CD14-positive monocyte (primary cell): ENCODE measurements around the gene TTC39B. TPM values are rescaled to one million over a fixed set of nuclear protein-coding genes. Genes with fewer than 3 reads are reported as not detected.

Experiments used
- DNase-seq, 3 donors: peaks; one replicate each; pipeline ENCODE4 v3.0.0-alpha.2; 2011 to 2022
- H2AFZ ChIP-seq: 2 replicates; pipeline ENCODE4 v1.6.0; 2012; ENCODE audit warnings: mild to moderate bottlenecking, low read depth, low read length, inconsistent platforms; ENCODE audit not compliant: insufficient read depth, poor library complexity, severe bottlenecking
- H3K27ac ChIP-seq, 2 donors: 1 replicate in 1 of 2; 2 replicates in 1 of 2; pipeline ENCODE4 v1.5.1; 2012 to 2013; ENCODE audit warnings: low read length in 2 of 2, control low read depth in 1 of 2, inconsistent platforms in 1 of 2, low read depth in 1 of 2, mild to moderate bottlenecking in 1 of 2
- H3K27me3 ChIP-seq, 2 donors: one replicate each; pipeline versions ENCODE4 v1.6.0 to v1.6.1; 2011 to 2013; ENCODE audit warnings: low read length in 2 of 2; ENCODE audit not compliant: control insufficient read depth in 2 of 2, insufficient read depth in 2 of 2
- H3K36me3 ChIP-seq, 2 donors: replicated peaks in 1 of 2; 1 replicate in 1 of 2; 2 replicates in 1 of 2; pipeline versions ENCODE4 v1.5.1 to v1.6.1; 2012 to 2013; ENCODE audit warnings: low read length in 2 of 2, control low read depth in 1 of 2, inconsistent platforms in 1 of 2, mild to moderate bottlenecking in 1 of 2; ENCODE audit not compliant: insufficient read depth in 2 of 2, control insufficient read depth in 1 of 2
- H3K4me1 ChIP-seq, 2 donors: 1 replicate in 1 of 2; 2 replicates in 1 of 2; pipeline versions ENCODE4 v1.5.1 to v1.6.1; 2012 to 2013; ENCODE audit warnings: low read length in 2 of 2, control low read depth in 1 of 2, inconsistent platforms in 1 of 2, mild to moderate bottlenecking in 1 of 2, moderate library complexity in 1 of 2; ENCODE audit not compliant: insufficient read depth in 2 of 2, control insufficient read depth in 1 of 2
- H3K4me2 ChIP-seq: replicated peaks from 2 replicates; pipeline ENCODE3; 2012; ENCODE audit warnings: low read length, moderate library complexity, mild to moderate bottlenecking; ENCODE audit not compliant: poor library complexity, severe bottlenecking; ENCODE audit errors: extremely low read depth
- H3K4me3 ChIP-seq, 3 experiments: fragments of 200-600 bp in 1 of 3; sonication (generic) in 1 of 3; replicated peaks in 1 of 3; 1 replicate in 2 of 3; 2 replicates in 1 of 3; pipeline ENCODE4 v1.5.1; 2011 to 2013; ENCODE audit warnings: low read length in 3 of 3, mild to moderate bottlenecking in 3 of 3, control low read depth in 2 of 3, low read depth in 2 of 3, inconsistent platforms in 1 of 3, moderate library complexity in 1 of 3
- H3K79me2 ChIP-seq: 2 replicates; pipeline ENCODE4 v1.6.0; 2012; ENCODE audit warnings: mild to moderate bottlenecking, control low read depth, inconsistent platforms, low read length, moderate library complexity; ENCODE audit not compliant: insufficient read depth
- H3K9ac ChIP-seq: 2 replicates; pipeline ENCODE4 v1.6.0; 2017; ENCODE audit warnings: low read length, mild to moderate bottlenecking; ENCODE audit not compliant: insufficient read depth, poor library complexity, severe bottlenecking
- H3K9me3 ChIP-seq, 2 donors: replicated peaks in 1 of 2; 1 replicate in 1 of 2; 2 replicates in 1 of 2; pipeline versions ENCODE4 v1.5.1 to v1.6.1; 2012 to 2013; ENCODE audit warnings: low read length in 2 of 2, control low read depth in 1 of 2; ENCODE audit not compliant: control insufficient read depth in 1 of 2, insufficient read depth in 1 of 2
- H4K20me1 ChIP-seq: 2 replicates; pipeline ENCODE4 v1.6.0; 2012; ENCODE audit warnings: mild to moderate bottlenecking, low read length, control low read depth, moderate library complexity; ENCODE audit not compliant: insufficient read depth
- H3K27ac Mint-ChIP-seq, 7 donors: one replicate each; pipeline ENCODE4 v1.8.0; 2020; ENCODE audit warnings: mild to moderate bottlenecking in 7 of 7, mixed read lengths in 7 of 7, moderate library complexity in 6 of 7, inconsistent platforms in 2 of 7
- H3K27me3 Mint-ChIP-seq, 3 donors: one replicate each; pipeline ENCODE4 v1.8.0; 2021 to 2022; ENCODE audit warnings: low read depth in 3 of 3, mild to moderate bottlenecking in 3 of 3, mixed read lengths in 3 of 3, moderate library complexity in 3 of 3, inconsistent platforms in 1 of 3
- H3K36me3 Mint-ChIP-seq, 2 donors: one replicate each; pipeline ENCODE4 v1.8.0; 2020; ENCODE audit warnings: mixed read lengths in 2 of 2, inconsistent platforms in 1 of 2, mild to moderate bottlenecking in 1 of 2
- H3K4me1 Mint-ChIP-seq: one replicate; pipeline ENCODE4 v1.8.0; 2020; ENCODE audit warnings: mild to moderate bottlenecking, mixed read lengths
- H3K4me3 Mint-ChIP-seq, 2 donors: one replicate each; pipeline ENCODE4 v1.8.0; 2020; ENCODE audit warnings: mild to moderate bottlenecking in 2 of 2, mixed read lengths in 2 of 2, moderate library complexity in 1 of 2
- H3K9me3 Mint-ChIP-seq, 7 donors: one replicate each; pipeline ENCODE4 v1.8.0; 2020 to 2022; ENCODE audit warnings: mixed read lengths in 7 of 7, mild to moderate bottlenecking in 6 of 7, moderate library complexity in 6 of 7, inconsistent platforms in 2 of 7
- CTCF ChIP-seq: fragments of 200-600 bp; IDR thresholded peaks from one replicate; pipeline ENCODE4 v1.8.0; 2022; ENCODE audit warnings: antibody characterized with exemption, mild to moderate bottlenecking
- WGBS: methylation state at CpG from one replicate; pipeline ENCODE4 v1.1.5; 2013; ENCODE audit warnings: missing lambda C conversion rate; ENCODE audit not compliant: insufficient coverage; 5-methylcytosine and 5-hydroxymethylcytosine counted together
- intact Hi-C, 2 donors: fragments of 100-400 bp; cut with micrococcal nuclease; formaldehyde crosslinking; loops; one replicate each; pipeline versions ENCODE4 v1.15.0 to v1.15.1; 2023
- polyA plus RNA-seq, 3 donors: library from polyadenylated mRNA; depleted of rRNA in 1 of 3; unstranded in 2 of 3; stranded (reverse) in 1 of 3; fragments of 300-500 nt in 2 of 3; fragments of >200 nt in 1 of 3; fragmentation: Illumina TruSeq in 2 of 3; gene quantifications; 1 replicate in 2 of 3; 2 replicates in 1 of 3; pipeline ENCODE4 v1.2.3, GENCODE V29; 2012 to 2021

TTC39B gene
- polyA plus RNA-seq, 3 donors, result 0.87 to 5.3 (median 3.1) TPM

GRCh38 chr9:15182730-15183129 is 124.3 kb downstream of the TTC39B start:
- intact Hi-C loops, result no loop called here
- TF ChIP-seq CTCF, result no peak
- H3K4me3 Mint-ChIP-seq, result no peak overlapping the region
- H3K9me3 Mint-ChIP-seq, result peaks cover 0 to 2% (median 0%) of the 10 kb centered on the region in 7 donors
- no peaks in the 10 kb centered on the region for H3K4me1 ChIP-seq
- no peak for DNase-seq
- H3K36me3 Mint-ChIP-seq, result peaks cover 24 to 25% of the 10 kb centered on the region in 2 donors
- H3K36me3 ChIP-seq, result peaks cover 0 to 26% of the 10 kb centered on the region in 2 donors
- H3K27me3 Mint-ChIP-seq, result no peaks in the 10 kb centered on the region
- H3K4me1 Mint-ChIP-seq, result no peaks in the 10 kb centered on the region
- H3K79me2 ChIP-seq, result no peaks in the 10 kb centered on the region
- H3K27ac Mint-ChIP-seq, result no peak overlapping the region
- H3K9me3 ChIP-seq, result no peaks in the 10 kb centered on the region
- H3K27me3 ChIP-seq, result no peaks in the 10 kb centered on the region
- WGBS, result no CpG with 5 or more reads among the region's 3 CpGs
- no peaks in the 10 kb centered on the region for H4K20me1 ChIP-seq
- H3K9ac ChIP-seq, result no peak overlapping the region
- H3K27ac ChIP-seq, result no peak overlapping the region
- no peak overlapping the region for H2AFZ ChIP-seq
- no peak overlapping the region for H3K4me3 ChIP-seq
- no peak overlapping the region for H3K4me2 ChIP-seq

GRCh38 chr9:15182101-15182551 is 124.9 kb downstream of the TTC39B start:
- Mint-ChIP-seq H3K4me1 (no peaks in the 10 kb centered on the region), H3K4me3 (no peak overlapping the region), H3K36me3 (peaks cover 27 to 29% of the 10 kb centered on the region in 2 donors), H3K27me3 (no peaks in the 10 kb centered on the region), H3K9me3 (peaks cover 0 to 3% (median 0%) of the 10 kb centered on the region in 7 donors), H3K27ac (no peak overlapping the region)
- no peak overlapping the region for H3K27ac ChIP-seq
- no peaks in the 10 kb centered on the region for H3K27me3 ChIP-seq
- peaks cover 0 to 20% of the 10 kb centered on the region in 2 donors for H3K36me3 ChIP-seq
- H3K4me3 ChIP-seq, result no peak overlapping the region
- H3K4me1 ChIP-seq, result no peaks in the 10 kb centered on the region
- no peak for DNase-seq
- TF ChIP-seq CTCF, result no peak
- intact Hi-C loops, result no loop called here
- H3K9me3 ChIP-seq, result no peaks in the 10 kb centered on the region
- WGBS, result 80% methylated on average over 1 of the region's 2 CpGs
- no peak overlapping the region for H2AFZ ChIP-seq
- no peaks in the 10 kb centered on the region for H4K20me1 ChIP-seq
- no peaks in the 10 kb centered on the region for H3K79me2 ChIP-seq
- no peak overlapping the region for H3K9ac ChIP-seq
- no peak overlapping the region for H3K4me2 ChIP-seq
